ENCODE results near the gene NAT10. TPM values are rescaled to one million over a fixed set of nuclear protein-coding genes. Genes with fewer than 3 reads are reported as not detected.

The NAT10 gene
- total RNA-seq, 1 experiment from 2014 or later = 75.5 TPM

- TF ChIP-seq AR (CRISPR knock-in tag; IDR thresholded peaks at IDR 0.05) (no peak), PRDM15 (CRISPR knock-in tag; IDR thresholded peaks at IDR 0.05) (no peak), ZNF138 (CRISPR knock-in tag; conservative IDR thresholded peaks at IDR 0.05) (no peak), IRF1 (CRISPR knock-in tag; IDR thresholded peaks at IDR 0.05) (no peak), PRRX2 (CRISPR knock-in tag; IDR thresholded peaks at IDR 0.05) (no peak), E2F1 (CRISPR knock-in tag; IDR thresholded peaks at IDR 0.05) (no peak), E2F4 (CRISPR knock-in tag; IDR thresholded peaks at IDR 0.05; ENCODE audit: borderline replicate concordance, low read depth) (no peak), TP53 (CRISPR knock-in tag; IDR thresholded peaks at IDR 0.05) (no peak), GTF2I (CRISPR knock-in tag; conservative IDR thresholded peaks at IDR 0.05) (no peak), SMAD4 (CRISPR knock-in tag; IDR thresholded peaks at IDR 0.05) (no peak), NR1H2 (CRISPR knock-in tag; IDR thresholded peaks at IDR 0.05) (no peak), NFE2L1 (CRISPR knock-in tag; IDR thresholded peaks at IDR 0.05) (no peak)
Measured at GRCh38 chr11:34179026-34179675, 73.7 kb downstream of the NAT10 start (continued).

- peaks cover 6% of the 10 kb centered on the region for H3K4me1 Mint-ChIP-seq
- TF ChIP-seq ELF4 (CRISPR knock-in tag; IDR thresholded peaks at IDR 0.05; ENCODE audit: low read depth) (no peak), GABPB1 (CRISPR knock-in tag; IDR thresholded peaks at IDR 0.05) (no peak), ZBTB21 (CRISPR knock-in tag; IDR thresholded peaks at IDR 0.05; ENCODE audit: borderline replicate concordance) (no peak), ARID4B (CRISPR knock-in tag; IDR thresholded peaks at IDR 0.05; ENCODE audit: borderline replicate concordance) (no peak), OVOL2 (CRISPR knock-in tag; IDR thresholded peaks at IDR 0.05; ENCODE audit: borderline replicate concordance) (no peak), E2F4 (CRISPR knock-in tag; IDR thresholded peaks at IDR 0.05; ENCODE audit: borderline replicate concordance, low read depth) (no peak), PRRX2 (CRISPR knock-in tag; IDR thresholded peaks at IDR 0.05) (no peak)
Measured at GRCh38 chr11:34180040-34180813, 74.8 kb downstream of the NAT10 start.

More at GRCh38 chr11:34180040-34180813, 74.8 kb downstream of the NAT10 start:
- Mint-ChIP-seq H3K9me3 (no peaks in the 10 kb centered on the region), H3K27me3 (ENCODE audit: low read depth) (no peaks in the 10 kb centered on the region), H3K27ac (no peak overlapping the region), H3K4me3 (no peak overlapping the region), H3K36me3 (no peaks in the 10 kb centered on the region)
- ChIA-PET CTCF (interaction anchor here (0.7 to 2.1 kb wide), 4 partner anchors 24 to 312 kb away, joined by 3 to 7 read pairs (median 3); partner anchors contain the start of gene ABTB2), POLR2A (no interaction called here)
- no peak for ATAC-seq
- DNase-seq (ENCODE audit: low spot score) = no peak

All from WTC11 (cell line).